ENCODE results near the gene TM9SF4.

The TM9SF4 gene

GRCh38 chr20:32207626-32208498, 98.3 kb downstream of the TM9SF4 start, which contains the start of the genes PLAGL2 and POFUT1:
Gene PLAGL2, minus strand, starts transcription at chr20:32207743. Its CDS starts 5,565 bp downstream, at chr20:32202178.
Gene POFUT1, plus strand, starts transcription at chr20:32207880. Its CDS starts 62 bp downstream, at chr20:32207942.
- peak; percentile 94 for DNase-seq
- peak; percentile 83 for ATAC-seq

DNA sequence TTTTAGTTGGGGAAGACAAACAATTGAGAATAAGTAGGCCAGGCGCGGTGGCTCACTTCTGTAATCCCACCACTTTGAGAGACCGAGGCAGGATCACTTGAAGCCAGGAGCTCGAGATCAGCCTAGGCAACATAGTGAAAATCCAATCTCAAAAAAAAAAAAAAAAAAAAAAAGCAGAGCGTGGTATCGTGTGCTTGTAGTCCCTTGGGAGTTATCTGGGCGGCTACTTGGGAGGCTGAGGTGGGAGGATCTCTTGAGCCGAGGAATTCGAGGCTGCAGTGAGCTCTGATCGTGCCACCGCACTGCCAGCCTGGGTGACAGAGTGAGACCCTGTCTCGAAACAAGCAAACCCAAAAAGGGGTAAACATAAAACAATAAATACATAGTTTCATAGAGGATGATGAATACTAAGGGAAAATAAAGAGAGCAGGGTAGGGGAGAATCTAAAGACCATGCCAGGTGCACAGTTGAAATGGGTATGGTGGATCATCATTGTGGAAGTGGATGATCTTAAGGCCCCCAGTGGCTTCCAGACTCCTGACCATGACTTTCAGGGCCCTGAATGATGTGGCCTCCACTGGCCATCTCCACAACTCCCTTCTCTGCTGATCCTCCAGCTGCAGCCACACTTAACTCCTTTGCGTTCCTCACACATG, 99.1 kb downstream of the TM9SF4 start:
- DNase-seq (no peak), ATAC-seq (no peak)

DNA sequence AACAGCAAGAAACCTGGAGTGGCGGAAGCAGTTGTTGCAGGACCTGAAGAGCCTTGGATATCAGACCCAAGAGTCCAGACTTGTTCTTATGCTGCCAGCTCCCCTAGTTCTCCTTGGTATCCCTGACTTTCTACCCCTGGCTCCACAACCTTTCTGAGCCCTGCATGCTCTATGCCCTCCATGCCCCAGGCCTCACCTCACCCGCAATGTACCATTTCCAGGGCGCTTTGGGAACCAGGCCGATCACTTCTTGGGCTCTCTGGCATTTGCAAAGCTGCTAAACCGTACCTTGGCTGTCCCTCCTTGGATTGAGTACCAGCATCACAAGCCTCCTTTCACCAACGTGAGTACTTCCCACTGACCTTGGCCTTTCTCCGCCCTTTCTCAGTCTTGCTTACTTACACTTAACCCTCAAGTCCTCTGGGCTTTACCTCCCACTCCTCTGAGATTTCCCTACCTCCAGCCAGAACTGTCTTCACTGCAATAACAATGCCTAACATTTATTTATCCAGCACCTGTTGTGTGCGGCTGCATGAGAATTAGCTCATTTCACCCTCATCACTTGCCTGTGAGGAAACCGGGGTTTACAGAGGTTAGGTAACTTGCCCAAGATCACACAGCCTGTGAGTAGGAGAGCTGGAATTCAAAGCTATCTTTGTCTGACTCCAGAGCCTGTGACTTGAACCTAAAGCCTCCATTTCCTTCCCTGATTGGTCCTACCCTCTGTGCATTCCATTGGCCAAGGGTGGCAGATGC, 100.5 kb downstream of the TM9SF4 start:
- DNase-seq: no peak
- no peak for ATAC-seq

- ATAC-seq: no peak
- no peak for DNase-seq
Observed at GRCh38 chr20:32213870-32214269, 104.4 kb downstream of the TM9SF4 start.

DNA sequence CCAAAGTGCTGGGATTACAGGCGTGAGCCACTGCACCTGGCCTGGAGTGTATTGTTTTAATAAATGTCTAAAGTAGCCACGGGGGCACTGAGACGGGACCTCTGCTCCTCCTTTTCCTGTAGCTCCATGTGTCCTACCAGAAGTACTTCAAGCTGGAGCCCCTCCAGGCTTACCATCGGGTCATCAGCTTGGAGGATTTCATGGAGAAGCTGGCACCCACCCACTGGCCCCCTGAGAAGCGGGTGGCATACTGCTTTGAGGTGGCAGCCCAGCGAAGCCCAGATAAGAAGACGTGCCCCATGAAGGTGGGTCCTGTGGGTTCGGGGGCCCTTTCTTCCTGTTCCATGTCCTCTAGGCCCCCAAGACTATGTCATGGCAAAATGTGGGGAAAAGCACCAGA, 105.6 kb downstream of the TM9SF4 start:
- no peak for DNase-seq
- no peak for ATAC-seq

DNA sequence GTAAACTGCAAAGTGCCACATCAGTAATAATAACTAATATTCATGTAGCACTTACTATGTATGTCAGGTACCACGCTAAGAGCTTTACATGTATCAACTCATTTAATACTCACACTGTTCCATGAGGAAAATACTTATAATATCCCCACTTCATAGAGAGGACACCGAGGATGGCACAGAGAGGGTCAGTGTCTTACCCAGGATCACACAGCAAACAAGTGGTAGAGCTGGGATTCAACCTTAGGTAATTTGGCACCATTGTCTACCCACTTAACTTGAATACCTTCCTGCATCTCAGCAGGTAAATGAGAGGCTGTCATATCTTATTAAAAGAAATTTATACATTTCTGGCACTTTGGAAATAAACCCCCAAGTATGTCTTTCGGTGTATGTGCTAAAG, 106.2 kb downstream of the TM9SF4 start:
- ATAC-seq: no peak

GRCh38 chr20:32216179-32217142, 106.9 kb downstream of the TM9SF4 start:
- ATAC-seq (no peak), DNase-seq (no peak)

More for the DNA sequence above, 106.2 kb downstream of the TM9SF4 start:
- DNase-seq: no peak
